Tibial nerve (tissue), 4 donors: ENCODE measurements around the gene CNNM4. TPM values are rescaled to one million over a fixed set of nuclear protein-coding genes. Genes with fewer than 3 reads are reported as not detected.
A peak's percentile ranks its signal among the peaks of the same experiment; 100 is the strongest.

Experiments
- DNase-seq, 2 donors: peaks; one replicate each; pipeline ENCODE4 v3.0.0-alpha.2; 2019; ENCODE audit warnings: low spot score in 2 of 2
- H3K27ac ChIP-seq, 4 donors: fragments of 200-600 bp; sonication (generic) in 3 of 4; one replicate each; pipeline ENCODE4 v1.5.1; 2017 to 2019; ENCODE audit warnings: mild to moderate bottlenecking in 1 of 4
- H3K27me3 ChIP-seq, 2 donors: fragments of 200-600 bp; sonication (generic) in 1 of 2; one replicate each; pipeline versions ENCODE4 v1.5.1 to v1.6.0; 2017 to 2019
- H3K36me3 ChIP-seq, 3 donors: fragments of 200-600 bp; sonication (generic); one replicate each; pipeline ENCODE4 v1.5.1; 2018 to 2019
- H3K4me1 ChIP-seq, 4 donors: fragments of 200-600 bp; sonication (generic) in 3 of 4; one replicate each; pipeline ENCODE4 v1.5.1; 2017 to 2019
- H3K4me3 ChIP-seq, 4 donors: fragments of 200-600 bp; sonication (generic) in 3 of 4; one replicate each; pipeline ENCODE4 v1.5.1; 2017 to 2019; ENCODE audit warnings: mild to moderate bottlenecking in 1 of 4, moderate library complexity in 1 of 4
- H3K9me3 ChIP-seq, 4 donors: fragments of 200-600 bp; sonication (generic) in 3 of 4; one replicate each; pipeline ENCODE4 v1.5.1; 2017 to 2019
- EP300 ChIP-seq, 2 donors: sonication (generic); formaldehyde crosslinking; IDR thresholded peaks; one replicate each; pipeline ENCODE4 v1.6.1; 2017; ENCODE audit warnings: antibody characterized with exemption in 2 of 2, mild to moderate bottlenecking in 1 of 2
- POLR2A ChIP-seq, 2 donors: fragments of 450-650 bp; IDR thresholded peaks; one replicate each; pipeline ENCODE4 v1.6.1; 2017; ENCODE audit warnings: antibody characterized with exemption in 2 of 2, mild to moderate bottlenecking in 2 of 2, moderate library complexity in 2 of 2
- WGBS, 2 donors: methylation state at CpG; one replicate each; pipeline ENCODE4 v1.1.5; 2018; 5-methylcytosine and 5-hydroxymethylcytosine counted together
- small RNA-seq: library from RNA; depleted of rRNA; stranded (forward); fragments of <200 nt; gene quantifications from one replicate; pipeline ENCODE3, GENCODE V24; 2016
- total RNA-seq, 4 donors: library from RNA; depleted of rRNA; stranded (reverse); fragments of >200 nt; gene quantifications; one replicate each; pipeline ENCODE4 v1.1.0, GENCODE V29; 2016
- TF ChIP-seq, protein P1 (sequence below), 5 experiments: fragments of 200-600 bp in 3 of 5; fragments of 450-650 bp in 2 of 5; sonication (generic) in 3 of 5; IDR thresholded peaks; one replicate each; pipeline ENCODE4 v1.5.1; 2016 to 2019; ENCODE audit warnings: antibody characterized with exemption in 5 of 5, mild to moderate bottlenecking in 3 of 5, moderate library complexity in 2 of 5

CNNM4 gene
- total RNA-seq, 4 donors from 2014 or later = 6.3 to 10.2 (median 7.9) TPM

DNA sequence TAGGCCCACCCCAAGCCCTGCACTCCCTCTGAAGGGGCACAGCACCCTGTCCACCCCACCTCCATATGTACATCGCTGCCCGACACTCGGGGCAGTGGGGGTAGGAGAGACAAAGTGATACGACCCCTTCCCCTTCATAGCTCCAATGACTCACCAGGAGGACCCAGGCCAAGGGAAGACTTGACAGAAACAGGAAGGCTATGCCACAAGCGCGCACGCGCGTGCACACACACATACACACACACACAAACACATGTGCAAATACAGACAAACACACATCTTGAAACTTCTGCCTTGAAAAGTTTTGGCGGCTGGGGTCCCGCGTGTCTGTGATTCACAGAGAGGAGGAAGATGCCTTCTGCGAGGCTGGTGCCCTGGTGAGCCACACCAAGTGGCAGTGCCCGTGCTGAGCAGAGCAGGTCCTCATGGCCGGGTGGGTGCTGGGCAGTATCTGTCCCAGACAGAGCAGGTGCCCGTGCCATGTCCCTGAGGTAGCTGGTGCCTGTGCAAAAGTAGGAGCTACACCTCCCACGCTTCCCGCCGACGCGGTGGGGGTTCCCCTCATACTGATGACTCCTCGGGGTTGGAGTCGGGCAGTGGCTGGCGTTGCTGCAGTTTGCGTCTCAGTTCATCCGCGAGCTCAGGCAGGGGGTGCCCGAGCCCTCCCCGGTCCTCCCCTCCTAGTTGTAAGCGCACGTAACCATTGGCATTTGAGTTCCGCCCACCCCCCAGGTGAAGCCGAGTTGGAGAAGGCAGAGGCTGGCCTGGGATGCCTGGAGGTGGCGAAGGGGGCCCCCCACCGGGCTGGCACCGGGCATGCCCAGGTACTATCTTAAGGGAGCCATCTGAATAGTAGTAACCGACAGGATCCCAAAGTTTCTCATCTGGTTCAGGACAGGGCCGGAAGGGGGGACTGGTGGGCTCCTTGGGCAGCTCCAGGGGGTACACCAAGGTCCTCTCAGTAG lies 99.6 kb downstream of the CNNM4 start:
- 48 to 51% methylated on average over 27 of the region's 38 CpGs for WGBS, 2 donors
- DNase-seq = no peak
- H3K36me3 ChIP-seq = peaks cover 2 to 51% (median 23%) of the 10 kb centered on the region in 3 donors

GRCh38 chr2:96861074-96861473 lies 100.4 kb downstream of the CNNM4 start:
- WGBS, 2 donors = 83 to 92% methylated on average over 12 to 16 of the region's 17 CpGs
- peak overlapping the region in 2 of 4 donors; percentile 6 to 86 for H3K4me3 ChIP-seq
- peaks cover 3 to 59% (median 23%) of the 10 kb centered on the region in 3 donors for H3K36me3 ChIP-seq
- peaks cover 0 to 83% (median 32%) of the 10 kb centered on the region in 4 donors for H3K4me1 ChIP-seq
- H3K9me3 ChIP-seq = no peaks in the 10 kb centered on the region
- TF ChIP-seq EP300 (IDR thresholded peaks at IDR 0.05) (no peak), POLR2A (IDR thresholded peaks at IDR 0.05) (no peak)
- TF ChIP-seq, protein P1, sequence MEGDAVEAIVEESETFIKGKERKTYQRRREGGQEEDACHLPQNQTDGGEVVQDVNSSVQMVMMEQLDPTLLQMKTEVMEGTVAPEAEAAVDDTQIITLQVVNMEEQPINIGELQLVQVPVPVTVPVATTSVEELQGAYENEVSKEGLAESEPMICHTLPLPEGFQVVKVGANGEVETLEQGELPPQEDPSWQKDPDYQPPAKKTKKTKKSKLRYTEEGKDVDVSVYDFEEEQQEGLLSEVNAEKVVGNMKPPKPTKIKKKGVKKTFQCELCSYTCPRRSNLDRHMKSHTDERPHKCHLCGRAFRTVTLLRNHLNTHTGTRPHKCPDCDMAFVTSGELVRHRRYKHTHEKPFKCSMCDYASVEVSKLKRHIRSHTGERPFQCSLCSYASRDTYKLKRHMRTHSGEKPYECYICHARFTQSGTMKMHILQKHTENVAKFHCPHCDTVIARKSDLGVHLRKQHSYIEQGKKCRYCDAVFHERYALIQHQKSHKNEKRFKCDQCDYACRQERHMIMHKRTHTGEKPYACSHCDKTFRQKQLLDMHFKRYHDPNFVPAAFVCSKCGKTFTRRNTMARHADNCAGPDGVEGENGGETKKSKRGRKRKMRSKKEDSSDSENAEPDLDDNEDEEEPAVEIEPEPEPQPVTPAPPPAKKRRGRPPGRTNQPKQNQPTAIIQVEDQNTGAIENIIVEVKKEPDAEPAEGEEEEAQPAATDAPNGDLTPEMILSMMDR (IDR thresholded peaks at IDR 0.05) = no peak
- no peak for DNase-seq
- H3K27ac ChIP-seq = peak overlapping the region; percentile 84 to 99 (median 96)
- H3K27me3 ChIP-seq = no peaks in the 10 kb centered on the region

More for the DNA sequence above, 99.6 kb downstream of the CNNM4 start:
- TF ChIP-seq EP300 (IDR thresholded peaks at IDR 0.05) = peak in 1 of 2 donors; percentile 61
- no peak for TF ChIP-seq POLR2A (IDR thresholded peaks at IDR 0.05)
- peaks cover 0 to 80% (median 29%) of the 10 kb centered on the region in 4 donors for H3K4me1 ChIP-seq
- no peaks in the 10 kb centered on the region for H3K27me3 ChIP-seq
- H3K9me3 ChIP-seq = no peaks in the 10 kb centered on the region
- peak overlapping the region; percentile 84 to 99 (median 96) for H3K27ac ChIP-seq
- peak overlapping the region in 2 of 4 donors; percentile 6 to 86 for H3K4me3 ChIP-seq

Small RNA genes lying within 50 kb of the gene (small RNA-seq; reads per million reads assigned to genes)
- 0.94 reads per million, percentile 10 among the genes with 10 or more reads in this experiment for gene MIR3127

Other genes with a start within 250 kb of the CNNM4 start
- gene ARID5A, start 224.2 kb upstream of the CNNM4 start, total RNA-seq = 10 to 100 TPM; 23.8 to 56.4 (median 40.3) TPM
- gene KANSL3, start 122.6 kb upstream of the CNNM4 start, total RNA-seq = 10 to 100 TPM; 55.7 to 87.0 (median 59.2) TPM
- under 1 TPM in 2 of 4 donors, not detected in 2; 0.20 to 0.60 TPM for gene FER1L5, start 118.1 kb upstream of the CNNM4 start, total RNA-seq
- 10 to 100 TPM; 10.2 to 21.2 (median 16.8) TPM for gene LMAN2L, start 20.8 kb upstream of the CNNM4 start, total RNA-seq
- gene CNNM3, start 55.4 kb downstream of the CNNM4 start, total RNA-seq = 10 to 100 TPM; 21.8 to 27.8 (median 22.9) TPM
- gene ANKRD23, start 83.1 kb downstream of the CNNM4 start, total RNA-seq = 10 to 100 TPM in 2 of 4 donors, 1 to 10 TPM in 2; 6.1 to 23.1 (median 11.2) TPM
- gene ANKRD39, start 97.1 kb downstream of the CNNM4 start, total RNA-seq = 10 to 100 TPM; 13.8 to 23.7 (median 19.5) TPM
- gene SEMA4C, start 109.2 kb downstream of the CNNM4 start, total RNA-seq = 100 to 1,000 TPM; 120 to 181 (median 147) TPM
- 10 to 100 TPM in 1 of 4 donors, 1 to 10 TPM in 3; 1.9 to 14.1 (median 3.5) TPM for gene FAM178B, start 225.7 kb downstream of the CNNM4 start, total RNA-seq